Thyroid gland (tissue), 4 donors: Measurements from ENCODE around the gene DYNLT2.

Experiments used
- CTCF ChIP-seq, 6 experiments: fragments of 200-600 bp in 3 of 6; fragments of 450-650 bp in 3 of 6; sonication (generic) in 3 of 6; IDR thresholded peaks; one replicate each; pipeline ENCODE4 v1.5.1; 2016 to 2019; ENCODE audit warnings: antibody characterized with exemption in 6 of 6, mild to moderate bottlenecking in 2 of 6, inconsistent platforms in 1 of 6, moderate library complexity in 1 of 6
- POLR2A ChIP-seq, 2 donors: fragments of 450-650 bp; IDR thresholded peaks; one replicate each; pipeline ENCODE4 v1.6.1; 2017; ENCODE audit warnings: antibody characterized with exemption in 2 of 2, mild to moderate bottlenecking in 2 of 2, moderate library complexity in 1 of 2

- TF ChIP-seq CTCF (IDR thresholded peaks at IDR 0.05) (no peak), POLR2A (IDR thresholded peaks at IDR 0.05) (no peak)
Measured at GRCh38 chr6:169792306-169793015, 41.1 kb upstream of the DYNLT2 start.
